ENCODE results near the gene CSN1S1. TPM values are rescaled to one million over a fixed set of nuclear protein-coding genes. Genes with fewer than 3 reads are reported as not detected.

The CSN1S1 gene
- total RNA-seq: not detected
- not detected for polyA plus RNA-seq (2013, experiment 1 of 2)
- polyA plus RNA-seq (2013, experiment 2 of 2): not detected
- 0 to 0.16 (median 0) reads per million in 172 experiments for total RNA-seq

GRCh38 chr4:69930768-69931167, at the start of gene CSN1S1:
Gene CSN1S1 (plus strand): TSS chr4:69931068. CDS start chr4:69932556, 1,488 bp downstream.
- no peak for TF ChIP-seq CTCF (IDR thresholded peaks at IDR 0.05)
- intact Hi-C loops (cut with DNase I, micrococcal nuclease): no loop called here
- Mint-ChIP-seq H3K4me1 (ENCODE audit: low read depth) (no peaks in the 10 kb centered on the region), H3K9me3 (no peaks in the 10 kb centered on the region), H3K27ac (no peak within 1 kb of the TSS), H3K36me3 (ENCODE audit: low read depth) (no peaks in the 10 kb centered on the region), H3K27me3 (no peaks in the 10 kb centered on the region), H3K4me3 (no peak within 1 kb of the TSS)
- DNase-seq (no peak), ATAC-seq (ENCODE audit: poor library complexity) (no peak)
- Histone ChIP-seq H3K9me3 (ENCODE audit: control insufficient read depth in 1 of 2, insufficient read depth in 1 of 2, low read length in 2 of 2) (no peaks in the 10 kb centered on the region), H3K36me3 (ENCODE audit: insufficient read depth, low read length) (no peaks in the 10 kb centered on the region), H3K27me3 (ENCODE audit: control insufficient read depth in 1 of 2, insufficient read depth in 2 of 2, low read length in 2 of 2) (no peaks in the 10 kb centered on the region), H3K27ac (ENCODE audit: low read depth in 1 of 2, low read length in 2 of 2) (no peak within 1 kb of the TSS), H3K4me1 (ENCODE audit: insufficient read depth, low read length) (no peaks in the 10 kb centered on the region), H3K4me3 (ENCODE audit: low read length) (no peak within 1 kb of the TSS)
- CTCF ChIA-PET: no interaction called here
- POLR2A ChIA-PET: no interaction called here

GRCh38 chr4:69881173-69881773, 49.6 kb upstream of the CSN1S1 start:
- Histone ChIP-seq H3K36me3 (ENCODE audit: insufficient read depth, low read length) (no peaks in the 10 kb centered on the region), H3K4me3 (ENCODE audit: low read length) (no peak overlapping the region), H3K27ac (ENCODE audit: low read depth in 1 of 2, low read length in 2 of 2) (no peak overlapping the region), H3K4me1 (ENCODE audit: insufficient read depth, low read length) (no peaks in the 10 kb centered on the region), H3K27me3 (ENCODE audit: control insufficient read depth in 1 of 2, insufficient read depth in 2 of 2, low read length in 2 of 2) (no peaks in the 10 kb centered on the region), H3K9me3 (ENCODE audit: control insufficient read depth in 1 of 2, insufficient read depth in 1 of 2, low read length in 2 of 2) (no peaks in the 10 kb centered on the region)
- intact Hi-C loops (cut with DNase I, micrococcal nuclease): loop anchor here (1.0 to 10.0 kb wide), 6 partner anchors 50 to 1609 kb away; no protein-coding TSS in a partner anchor
- H3K9me3 Mint-ChIP-seq: no peaks in the 10 kb centered on the region
- peaks cover 12% of the 10 kb centered on the region for H3K27me3 Mint-ChIP-seq
- peak in 9 of 14 experiments; percentile 1 to 64 (median 9) for DNase-seq
- H3K4me3 Mint-ChIP-seq: no peak overlapping the region
- H3K4me1 Mint-ChIP-seq (ENCODE audit: low read depth): no peaks in the 10 kb centered on the region
- TF ChIP-seq CTCF (IDR thresholded peaks at IDR 0.05): peak; percentile 84
- H3K36me3 Mint-ChIP-seq (ENCODE audit: low read depth): no peaks in the 10 kb centered on the region
- ChIA-PET CTCF (no interaction called here), POLR2A (no interaction called here)
- peak; percentile 82 for ATAC-seq (ENCODE audit: poor library complexity)
- no peak overlapping the region for H3K27ac Mint-ChIP-seq

- CTCF ChIA-PET: no interaction called here
- TF ChIP-seq CTCF (IDR thresholded peaks at IDR 0.05): no peak
- Mint-ChIP-seq H3K27me3 (peaks cover 12% of the 10 kb centered on the region), H3K9me3 (no peaks in the 10 kb centered on the region), H3K4me3 (no peak overlapping the region), H3K27ac (no peak overlapping the region), H3K36me3 (ENCODE audit: low read depth) (no peaks in the 10 kb centered on the region), H3K4me1 (ENCODE audit: low read depth) (no peaks in the 10 kb centered on the region)
- ATAC-seq (ENCODE audit: poor library complexity) (no peak), DNase-seq (no peak)
- H3K4me1 ChIP-seq (ENCODE audit: insufficient read depth, low read length): no peaks in the 10 kb centered on the region
- no peaks in the 10 kb centered on the region for H3K27me3 ChIP-seq (ENCODE audit: control insufficient read depth in 1 of 2, insufficient read depth in 2 of 2, low read length in 2 of 2)
- H3K27ac ChIP-seq (ENCODE audit: low read depth in 1 of 2, low read length in 2 of 2): no peak overlapping the region
- no peaks in the 10 kb centered on the region for H3K9me3 ChIP-seq (ENCODE audit: control insufficient read depth in 1 of 2, insufficient read depth in 1 of 2, low read length in 2 of 2)
- H3K4me3 ChIP-seq (ENCODE audit: low read length): no peak overlapping the region
- POLR2A ChIA-PET: no interaction called here
- no peaks in the 10 kb centered on the region for H3K36me3 ChIP-seq (ENCODE audit: insufficient read depth, low read length)
- intact Hi-C loops (cut with DNase I, micrococcal nuclease): loop anchor here (5.0 to 10.0 kb wide), 2 partner anchors 567 to 1610 kb away; no protein-coding TSS in a partner anchor
These were observed 48.7 kb upstream of the CSN1S1 start for GRCh38 chr4:69882150-69882549.
